CD4-positive, CD25-positive, alpha-beta regulatory T cell (primary cell): ENCODE measurements around the gene NKIRAS1. TPM values are rescaled to one million over a fixed set of nuclear protein-coding genes. Genes with fewer than 3 reads are reported as not detected.
A peak's percentile ranks its signal among the peaks of the same experiment; 100 is the strongest.

Source experiments
- ATAC-seq, 2 donors: fragments of 150-1000 bp; cut with Tn5 transposase; one replicate each; pipeline ENCODE4 v1.10.0; 2021; ENCODE audit warnings: low read depth in 2 of 2, moderate number of reproducible peaks in 2 of 2, moderate library complexity in 1 of 2
- DNase-seq, 3 donors: peaks; one replicate each; pipeline versions ENCODE4 v3.0.0 to v3.0.0-alpha.2; 2012 to 2022; ENCODE audit warnings: mixed read lengths in 1 of 3
- H3K27ac ChIP-seq: one replicate; pipeline ENCODE4 v1.7.0; 2013; ENCODE audit warnings: mild to moderate bottlenecking, low read length; ENCODE audit not compliant: insufficient read depth, poor library complexity, severe bottlenecking
- H3K27me3 ChIP-seq: one replicate; pipeline ENCODE4 v1.7.0; 2013; ENCODE audit warnings: low read length; ENCODE audit not compliant: control insufficient read depth, insufficient read depth
- H3K36me3 ChIP-seq: one replicate; pipeline ENCODE4 v1.7.0; 2013; ENCODE audit warnings: mild to moderate bottlenecking, low read length, moderate library complexity; ENCODE audit not compliant: control insufficient read depth, insufficient read depth
- H3K4me1 ChIP-seq: 2 replicates; pipeline ENCODE4 v1.7.0; 2013; ENCODE audit warnings: mild to moderate bottlenecking, low read length; ENCODE audit not compliant: insufficient read depth, control insufficient read depth, poor library complexity, severe bottlenecking
- H3K4me3 ChIP-seq: one replicate; pipeline ENCODE4 v1.7.0; 2013; ENCODE audit warnings: low read depth, mild to moderate bottlenecking, low read length, moderate library complexity
- H3K9me3 ChIP-seq, 2 experiments: 1 replicate in 1 of 2; 2 replicates in 1 of 2; pipeline ENCODE4 v1.7.0; 2013; ENCODE audit warnings: low read length in 2 of 2, mild to moderate bottlenecking in 1 of 2, moderate library complexity in 1 of 2; ENCODE audit not compliant: control insufficient read depth in 2 of 2
- H3K27ac Mint-ChIP-seq, 3 donors: one replicate each; pipeline ENCODE4 v1.8.0; 2020 to 2022; ENCODE audit warnings: mild to moderate bottlenecking in 3 of 3, mixed read lengths in 3 of 3, moderate library complexity in 2 of 3
- H3K27me3 Mint-ChIP-seq: one replicate; pipeline ENCODE4 v1.8.0; 2022; ENCODE audit warnings: mild to moderate bottlenecking, mixed read lengths
- H3K36me3 Mint-ChIP-seq: one replicate; pipeline ENCODE4 v1.8.0; 2020; ENCODE audit warnings: mixed read lengths
- H3K4me1 Mint-ChIP-seq, 4 donors: one replicate each; pipeline ENCODE4 v1.8.0; 2020 to 2022; ENCODE audit warnings: mixed read lengths in 4 of 4, mild to moderate bottlenecking in 1 of 4
- H3K4me3 Mint-ChIP-seq, 4 donors: one replicate each; pipeline ENCODE4 v1.8.0; 2020 to 2022; ENCODE audit warnings: mild to moderate bottlenecking in 4 of 4, mixed read lengths in 4 of 4, moderate library complexity in 3 of 4
- H3K9me3 Mint-ChIP-seq, 7 donors: one replicate each; pipeline ENCODE4 v1.8.0; 2020 to 2022; ENCODE audit warnings: mixed read lengths in 7 of 7, mild to moderate bottlenecking in 3 of 7, moderate library complexity in 2 of 7
- polyA plus RNA-seq, 4 donors: library from polyadenylated mRNA; unstranded; fragments of 300-500 nt; fragmentation: Illumina TruSeq; gene quantifications; one replicate each; pipeline ENCODE4 v1.2.3, GENCODE V29; 2021
- total RNA-seq: library from RNA; stranded (reverse); gene quantifications from one replicate; pipeline ENCODE4 v1.2.3, GENCODE V29; 2022

The NKIRAS1 gene
- total and polyA plus RNA-seq, 5 donors from 2014 or later: 2.1 to 5.8 (median 4.0) TPM

DNA sequence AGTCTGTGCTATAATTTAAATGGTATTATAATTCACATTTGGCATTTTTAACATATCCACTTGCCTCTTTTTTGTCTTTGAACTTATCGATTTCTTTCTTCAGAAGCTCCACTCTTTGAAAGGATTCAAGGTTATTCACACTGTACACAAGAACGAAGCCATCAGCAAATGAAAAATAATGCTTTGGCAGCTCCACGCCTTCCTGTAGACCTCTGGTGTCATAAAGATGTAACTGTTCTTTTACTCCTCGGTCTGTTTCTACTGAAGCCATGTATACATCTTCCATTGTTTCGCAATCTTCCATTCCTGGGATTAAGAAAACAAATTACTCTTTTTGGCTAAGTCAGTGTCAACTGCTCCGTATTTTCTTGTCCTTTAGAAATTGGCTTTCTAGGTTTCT lies 16.0 kb downstream of the NKIRAS1 start:
- peaks cover 46% of the 10 kb centered on the region for H3K36me3 Mint-ChIP-seq

DNA sequence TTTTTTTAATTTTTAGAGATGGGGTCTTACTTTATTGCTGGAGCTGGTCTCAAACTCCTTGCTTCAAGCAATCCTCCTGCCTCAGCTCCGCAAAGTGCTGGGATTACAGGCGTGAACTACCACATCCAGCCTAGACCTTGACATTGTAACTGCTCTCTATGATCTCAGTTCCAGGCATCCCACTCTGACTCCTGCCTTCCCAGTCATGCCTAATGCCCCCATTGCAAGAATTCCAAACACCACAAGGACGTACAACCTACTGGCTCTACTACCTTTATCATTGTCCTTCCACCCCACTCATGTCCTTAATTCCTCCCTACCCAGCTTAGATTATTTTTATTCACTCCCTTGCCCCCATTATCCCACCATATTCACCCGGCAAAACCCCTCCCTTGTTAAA lies 21.6 kb downstream of the NKIRAS1 start:
- ATAC-seq (no peak), DNase-seq (no peak)
- no peaks in the 10 kb centered on the region for H3K27me3 Mint-ChIP-seq
- Histone ChIP-seq H3K4me3 (no peak overlapping the region), H3K27ac (no peak overlapping the region), H3K4me1 (no peaks in the 10 kb centered on the region), H3K36me3 (peaks cover 18% of the 10 kb centered on the region), H3K9me3 (no peaks in the 10 kb centered on the region), H3K27me3 (no peaks in the 10 kb centered on the region)
- H3K4me1 Mint-ChIP-seq: peaks cover 0 to 15% (median 13%) of the 10 kb centered on the region in 4 donors
- peaks cover 28% of the 10 kb centered on the region for H3K36me3 Mint-ChIP-seq
- H3K4me3 Mint-ChIP-seq: no peak overlapping the region
- peak overlapping the region in 1 of 3 donors; percentile 52 for H3K27ac Mint-ChIP-seq
- peaks cover 0 to 1% (median 0%) of the 10 kb centered on the region in 7 donors for H3K9me3 Mint-ChIP-seq

More for the DNA sequence above, 16.0 kb downstream of the NKIRAS1 start:
- no peak overlapping the region for H3K27ac Mint-ChIP-seq
- peaks cover 5% of the 10 kb centered on the region for H3K36me3 ChIP-seq
- peaks cover 0 to 12% (median 5%) of the 10 kb centered on the region in 4 donors for H3K4me1 Mint-ChIP-seq
- H3K9me3 Mint-ChIP-seq: peaks cover 0 to 1% (median 0%) of the 10 kb centered on the region in 7 donors
- H3K4me1 ChIP-seq: no peaks in the 10 kb centered on the region
- no peak overlapping the region for H3K4me3 Mint-ChIP-seq
- no peaks in the 10 kb centered on the region for H3K27me3 Mint-ChIP-seq
- H3K4me3 ChIP-seq: no peak overlapping the region
- no peak overlapping the region for H3K27ac ChIP-seq
- H3K27me3 ChIP-seq: no peaks in the 10 kb centered on the region
- DNase-seq: no peak
- ATAC-seq: no peak
- no peaks in the 10 kb centered on the region for H3K9me3 ChIP-seq

DNA sequence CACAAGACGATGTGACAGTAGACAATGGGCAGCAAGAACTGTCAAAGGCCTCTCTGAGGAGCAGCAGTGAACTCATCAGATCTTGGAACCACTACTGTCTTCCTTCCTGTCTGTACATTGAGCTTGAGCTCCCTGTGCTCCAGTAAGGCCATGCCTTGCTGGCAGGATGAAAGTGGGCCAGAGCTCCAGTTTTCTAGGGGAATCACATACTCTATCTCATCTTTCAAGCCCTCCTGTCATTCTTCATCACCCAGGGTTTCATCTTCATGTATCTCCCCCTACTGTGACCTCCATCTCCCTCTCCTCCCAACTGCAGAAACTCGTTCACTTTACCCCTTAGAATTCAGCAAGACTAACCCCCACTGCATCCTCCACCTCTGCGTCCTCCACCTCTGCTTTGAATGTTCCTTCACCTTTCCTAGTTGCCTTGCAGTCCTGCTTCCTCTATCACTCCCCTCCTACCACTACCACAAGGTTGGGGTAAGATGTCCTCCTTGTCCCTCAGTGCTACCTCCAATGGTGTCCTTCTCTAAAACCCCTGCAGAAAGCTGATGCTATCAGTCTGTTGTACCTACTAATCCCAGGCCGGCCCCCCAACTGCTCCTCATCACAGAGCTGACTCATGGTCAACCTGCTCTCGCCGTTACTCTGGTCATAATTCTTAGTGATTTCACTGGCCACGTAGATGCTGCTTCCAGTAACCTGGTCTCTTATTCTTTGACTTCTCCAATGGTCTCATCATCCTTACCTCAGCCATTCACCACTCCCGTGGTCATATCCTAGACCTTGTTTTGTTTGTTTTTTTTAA lies 22.3 kb downstream of the NKIRAS1 start:
- H3K27me3 Mint-ChIP-seq: no peaks in the 10 kb centered on the region
- peaks cover 26% of the 10 kb centered on the region for H3K36me3 Mint-ChIP-seq
- peaks cover 0 to 15% (median 12%) of the 10 kb centered on the region in 4 donors for H3K4me1 Mint-ChIP-seq
- H3K27ac Mint-ChIP-seq: peak overlapping the region; percentile 57 to 65 (median 64)
- H3K9me3 Mint-ChIP-seq: peaks cover 0 to 1% (median 0%) of the 10 kb centered on the region in 7 donors
- no peaks in the 10 kb centered on the region for H3K27me3 ChIP-seq
- H3K27ac ChIP-seq: no peak overlapping the region
- H3K36me3 ChIP-seq: peaks cover 21% of the 10 kb centered on the region
- H3K9me3 ChIP-seq: no peaks in the 10 kb centered on the region
- no peak overlapping the region for H3K4me3 Mint-ChIP-seq
- ATAC-seq (no peak), DNase-seq (no peak)
- H3K4me1 ChIP-seq: no peaks in the 10 kb centered on the region
- no peak overlapping the region for H3K4me3 ChIP-seq

DNA sequence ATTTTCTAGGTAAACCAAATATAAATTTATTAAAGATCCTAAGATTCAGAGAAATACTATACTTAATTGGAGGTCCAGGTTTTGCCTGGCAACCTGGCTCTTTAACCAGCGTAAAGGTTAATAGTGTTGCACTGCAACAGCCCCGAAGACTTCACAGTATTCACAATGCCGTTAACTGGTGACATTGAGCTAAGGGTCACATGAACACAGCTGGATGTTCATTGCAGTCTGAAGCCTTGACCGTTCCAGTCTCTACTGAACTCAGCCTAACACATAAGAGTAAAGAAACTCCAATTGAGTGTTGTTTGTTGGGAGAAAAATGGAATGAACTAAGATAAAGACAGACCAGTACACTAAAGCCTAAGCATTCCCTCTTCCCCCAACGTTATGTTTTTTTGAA lies 26.8 kb downstream of the NKIRAS1 start:
- Histone ChIP-seq H3K36me3 (peaks cover 16% of the 10 kb centered on the region), H3K4me1 (no peaks in the 10 kb centered on the region), H3K9me3 (no peaks in the 10 kb centered on the region), H3K4me3 (no peak overlapping the region), H3K27me3 (no peaks in the 10 kb centered on the region), H3K27ac (no peak overlapping the region)
- peak overlapping the region in 1 of 3 donors; percentile 44 for H3K27ac Mint-ChIP-seq
- peaks cover 8% of the 10 kb centered on the region for H3K36me3 Mint-ChIP-seq
- H3K9me3 Mint-ChIP-seq: no peaks in the 10 kb centered on the region
- no peak overlapping the region for H3K4me3 Mint-ChIP-seq
- H3K4me1 Mint-ChIP-seq: peaks cover 9 to 15% (median 13%) of the 10 kb centered on the region in 4 donors
- DNase-seq (no peak), ATAC-seq (no peak)
- no peaks in the 10 kb centered on the region for H3K27me3 Mint-ChIP-seq

DNA sequence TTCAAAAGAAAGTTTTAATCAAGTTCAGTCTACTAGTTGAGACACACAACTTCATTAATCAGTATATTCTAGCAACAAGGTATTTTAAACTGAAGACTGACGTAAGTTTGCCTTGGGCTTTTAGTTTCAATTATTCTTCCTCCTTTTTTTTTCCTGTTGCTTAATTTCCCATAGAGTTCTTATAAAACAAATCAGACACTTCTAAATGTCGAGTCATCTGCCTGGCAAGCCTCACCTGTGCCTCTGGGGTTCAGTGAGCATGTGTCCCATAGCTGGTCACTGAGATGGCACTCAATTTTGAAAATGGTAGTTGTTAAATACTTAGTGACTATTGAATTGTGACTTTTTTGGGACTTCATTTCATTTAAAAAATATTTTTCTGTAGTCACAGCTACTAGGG lies 27.4 kb downstream of the NKIRAS1 start:
- no peak for DNase-seq
- Histone ChIP-seq H3K27ac (no peak overlapping the region), H3K4me3 (no peak overlapping the region), H3K4me1 (no peaks in the 10 kb centered on the region), H3K27me3 (no peaks in the 10 kb centered on the region), H3K36me3 (peaks cover 16% of the 10 kb centered on the region), H3K9me3 (no peaks in the 10 kb centered on the region)
- Mint-ChIP-seq H3K9me3 (no peaks in the 10 kb centered on the region), H3K27me3 (no peaks in the 10 kb centered on the region), H3K27ac (peak overlapping the region in 1 of 3 donors; percentile 26), H3K4me3 (no peak overlapping the region), H3K4me1 (peaks cover 9 to 14% (median 12%) of the 10 kb centered on the region in 4 donors), H3K36me3 (peaks cover 4% of the 10 kb centered on the region)
- ATAC-seq: no peak

DNA sequence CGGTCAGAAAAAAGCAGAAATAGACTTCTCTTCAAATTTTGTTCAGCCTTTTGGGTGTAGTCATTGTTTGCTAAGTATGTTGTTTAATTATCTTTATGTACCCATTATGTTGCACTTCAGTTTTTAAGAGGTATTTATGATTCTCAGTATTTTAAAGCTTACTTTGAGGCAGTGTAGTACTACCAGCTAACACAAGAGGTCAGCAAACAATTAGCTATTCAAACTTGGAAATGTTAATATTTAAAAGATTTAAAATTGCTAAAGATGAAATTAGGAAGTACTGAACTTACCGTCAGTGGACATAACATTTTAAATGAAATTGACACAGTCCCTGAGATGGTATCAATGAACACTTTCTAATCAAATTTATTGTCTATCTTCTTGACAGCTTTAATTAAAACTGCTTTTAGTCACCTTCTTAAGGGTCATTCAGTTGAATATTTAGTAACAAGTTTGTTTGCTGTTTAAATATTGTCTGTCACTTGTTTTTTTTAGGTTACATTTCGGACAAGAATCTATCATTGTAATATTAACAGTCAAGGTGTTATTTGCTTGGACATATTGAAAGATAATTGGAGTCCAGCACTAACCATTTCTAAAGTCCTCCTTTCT lies 28.1 kb downstream of the NKIRAS1 start:
- H3K4me1 Mint-ChIP-seq: peaks cover 3 to 14% (median 11%) of the 10 kb centered on the region in 4 donors
- H3K4me3 Mint-ChIP-seq: no peak overlapping the region
- H3K9me3 Mint-ChIP-seq: no peaks in the 10 kb centered on the region
- DNase-seq (peak in 2 of 3 donors; percentile 45 to 67), ATAC-seq (peak in 1 of 2 donors; percentile 39)
- H3K27ac Mint-ChIP-seq: peak overlapping the region in 1 of 3 donors; percentile 26
- H3K27ac ChIP-seq: no peak overlapping the region
- H3K4me1 ChIP-seq: no peaks in the 10 kb centered on the region
- H3K27me3 Mint-ChIP-seq: no peaks in the 10 kb centered on the region
- no peaks in the 10 kb centered on the region for H3K36me3 Mint-ChIP-seq
- H3K36me3 ChIP-seq: peaks cover 16% of the 10 kb centered on the region
- no peaks in the 10 kb centered on the region for H3K27me3 ChIP-seq
- no peaks in the 10 kb centered on the region for H3K9me3 ChIP-seq
- no peak overlapping the region for H3K4me3 ChIP-seq

DNA sequence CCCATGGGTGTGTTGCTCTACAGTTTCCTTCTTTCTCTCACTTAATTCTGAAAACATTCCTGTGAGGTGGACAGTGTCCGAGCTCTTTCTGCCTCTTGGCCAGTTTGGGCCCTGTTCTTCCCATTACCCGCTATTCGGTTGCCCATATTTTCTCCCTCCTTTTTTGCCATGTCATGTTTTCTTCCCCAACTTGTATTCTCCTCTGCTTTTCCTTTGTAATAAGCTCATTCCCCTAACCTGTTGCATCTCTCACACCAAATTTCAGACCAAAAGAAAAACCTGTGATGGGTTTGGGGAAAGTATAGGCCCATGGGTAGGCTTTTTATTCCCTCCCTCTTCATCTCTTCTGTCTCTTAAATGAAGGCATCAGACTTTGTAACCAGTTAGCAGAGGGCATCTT lies 30.5 kb downstream of the NKIRAS1 start:
- Histone ChIP-seq H3K4me1 (no peaks in the 10 kb centered on the region), H3K27ac (no peak overlapping the region), H3K27me3 (no peaks in the 10 kb centered on the region), H3K4me3 (no peak overlapping the region), H3K9me3 (no peaks in the 10 kb centered on the region), H3K36me3 (peaks cover 12% of the 10 kb centered on the region)
- Mint-ChIP-seq H3K4me3 (no peak overlapping the region), H3K4me1 (peaks cover 11 to 14% (median 13%) of the 10 kb centered on the region in 4 donors), H3K9me3 (no peaks in the 10 kb centered on the region), H3K36me3 (peaks cover 6% of the 10 kb centered on the region), H3K27me3 (no peaks in the 10 kb centered on the region), H3K27ac (peak overlapping the region in 1 of 3 donors; percentile 52)
- no peak for ATAC-seq
- DNase-seq: no peak
